A673 (cell line): ENCODE measurements around the gene MICAL2. TPM values are rescaled to one million over a fixed set of nuclear protein-coding genes. Genes with fewer than 3 reads are reported as not detected.

ENCODE experiments used
- BruUV-seq: library from RNA; stranded (reverse); fragments of 400-500 nt; replicated peaks from 2 replicates; lab custom pipeline; 2021; lab: Mats Ljungman, UMichigan
- CTCF ChIA-PET: fragments of 300-600 bp; sonication (Branson Sonifier 250); formaldehyde crosslinking; loops from one replicate; lab custom pipeline; 2022; ENCODE audit warnings: antibody characterized with exemption; lab: Charles Lee
- POLR2A ChIA-PET: fragments of 300-600 bp; sonication (Branson Sonifier 250); formaldehyde crosslinking; loops from one replicate; lab custom pipeline; 2022; ENCODE audit warnings: antibody characterized with exemption; ENCODE audit not compliant: low non-redundant PET; lab: Charles Lee
- DNase-seq: peaks from one replicate; pipeline ENCODE4 v3.0.0-alpha.2; 2015; ENCODE audit warnings: low spot score
- H3K27ac ChIP-seq: fragments of 200-600 bp; sonication (generic); 2 replicates; pipeline ENCODE4 v1.5.1; 2016; ENCODE audit warnings: mixed run types, low read depth, mild to moderate bottlenecking, mixed read lengths, antibody characterized with exemption, low read length; ENCODE audit not compliant: poor library complexity, severe bottlenecking
- H3K27me3 ChIP-seq: fragments of 200-600 bp; sonication (generic); replicated peaks from 2 replicates; pipeline ENCODE4 v1.6.1; 2017; ENCODE audit warnings: mixed run types, low read depth, mild to moderate bottlenecking, mixed read lengths, antibody characterized with exemption, low read length; ENCODE audit not compliant: insufficient read depth, poor library complexity
- H3K36me3 ChIP-seq: fragments of 200-600 bp; sonication (generic); 2 replicates; pipeline ENCODE4 v1.6.1; 2016; ENCODE audit warnings: mixed run types, mild to moderate bottlenecking, mixed read lengths, antibody characterized with exemption, low read length; ENCODE audit not compliant: insufficient read depth, poor library complexity, severe bottlenecking
- H3K4me1 ChIP-seq: fragments of 200-600 bp; sonication (generic); 2 replicates; pipeline ENCODE4 v1.6.1; 2017; ENCODE audit warnings: mixed run types, mild to moderate bottlenecking, mixed read lengths, antibody characterized with exemption, low read length; ENCODE audit not compliant: insufficient read depth, poor library complexity, severe bottlenecking
- H3K4me3 ChIP-seq: fragments of 200-600 bp; sonication (generic); 2 replicates; pipeline ENCODE4 v1.5.1; 2016; ENCODE audit warnings: low read depth, mixed run types, mild to moderate bottlenecking, mixed read lengths, low read length; ENCODE audit not compliant: poor library complexity, severe bottlenecking
- H3K9me3 ChIP-seq: fragments of 200-600 bp; sonication (generic); 2 replicates; pipeline ENCODE4 v1.6.1; 2016; ENCODE audit warnings: mixed run types, low read depth, mild to moderate bottlenecking, mixed read lengths, antibody characterized with exemption, low read length; ENCODE audit not compliant: poor library complexity, severe bottlenecking
- CTCF ChIP-seq: fragments of 300-800, 200-600 bp; sonication (generic); conservative IDR thresholded peaks from 2 replicates; pipeline ENCODE4 v1.5.1; 2017; ENCODE audit warnings: low read depth, mild to moderate bottlenecking, antibody characterized with exemption, low read length, moderate library complexity, mixed read lengths
- EZH2 ChIP-seq: fragments of 200-600 bp; sonication (generic); IDR thresholded peaks from 2 replicates; pipeline ENCODE4 v1.6.1; 2017; ENCODE audit warnings: borderline replicate concordance, low read depth, mild to moderate bottlenecking, mixed read lengths, antibody characterized with exemption, low read length; ENCODE audit not compliant: poor library complexity, severe bottlenecking
- intact Hi-C: fragments of 100-400 bp; cut with micrococcal nuclease; formaldehyde crosslinking; loops from one replicate; pipeline ENCODE4 v1.10.0; 2022; ENCODE audit not compliant: unreplicated experiment
- total RNA-seq: library from RNA; stranded (reverse); gene quantifications from 2 replicates; pipeline ENCODE4 v1.2.3, GENCODE V29; 2021

Gene MICAL2
- total RNA-seq, 1 experiment from 2014 or later, result 1.1 TPM

- intact Hi-C loops, result no loop called here
- Histone ChIP-seq H3K27ac (no peak overlapping the region), H3K36me3 (no peaks in the 10 kb centered on the region), H3K27me3 (no peaks in the 10 kb centered on the region), H3K9me3 (no peaks in the 10 kb centered on the region), H3K4me1 (no peaks in the 10 kb centered on the region), H3K4me3 (no peak overlapping the region)
- ChIA-PET POLR2A (no interaction called here), CTCF (no interaction called here)
- TF ChIP-seq EZH2, result no peak
- TF ChIP-seq CTCF, result no peak
- no TSS peak for BruUV-seq
- no peak for DNase-seq
These were observed 111.8 kb downstream of the MICAL2 start for GRCh38 chr11:12222055-12222792.

- H3K27ac ChIP-seq, result no peak overlapping the region
- no peaks in the 10 kb centered on the region for H3K27me3 ChIP-seq
- H3K36me3 ChIP-seq, result no peaks in the 10 kb centered on the region
- CTCF ChIA-PET, result no interaction called here
- no peaks in the 10 kb centered on the region for H3K9me3 ChIP-seq
- TF ChIP-seq CTCF, result no peak
- TF ChIP-seq EZH2, result no peak
- no peak for DNase-seq
- no peak overlapping the region for H3K4me3 ChIP-seq
- H3K4me1 ChIP-seq, result no peaks in the 10 kb centered on the region
- POLR2A ChIA-PET, result no interaction called here
- intact Hi-C loops, result no loop called here
- no TSS peak for BruUV-seq
These were observed 113.6 kb downstream of the MICAL2 start for GRCh38 chr11:12223771-12224536.

GRCh38 chr11:12224537-12224893 lies 114.1 kb downstream of the MICAL2 start:
- H3K36me3 ChIP-seq, result no peaks in the 10 kb centered on the region
- intact Hi-C loops, result no loop called here
- H3K27ac ChIP-seq, result no peak overlapping the region
- H3K9me3 ChIP-seq, result no peaks in the 10 kb centered on the region
- BruUV-seq, result no TSS peak
- TF ChIP-seq CTCF (no peak), EZH2 (no peak)
- CTCF ChIA-PET, result no interaction called here
- no peaks in the 10 kb centered on the region for H3K27me3 ChIP-seq
- H3K4me1 ChIP-seq, result no peaks in the 10 kb centered on the region
- H3K4me3 ChIP-seq, result no peak overlapping the region
- POLR2A ChIA-PET, result no interaction called here
- no peak for DNase-seq
